HG03457 (cell line): ENCODE measurements around the gene UBALD2.
"Not testable (repeated sequence)": the region's sequence is repeated elsewhere in the genome, so short reads cannot be mapped to it uniquely, and the experiment has no call there.

ENCODE experiments used
- ATAC-seq: cut with Tn5 transposase; IDR thresholded peaks from one replicate; pipeline ENCODE4 v1.9.1; 2021; ENCODE audit warnings: moderate number of reproducible peaks; ENCODE audit not compliant: unreplicated experiment

UBALD2 gene

GRCh38 chr17:76264755-76265623 lies at the start of gene UBALD2:
UBALD2 (plus strand) TSS chr17:76265348; CDS start chr17:76265506, 158 bp downstream.
- peak; percentile 66 for ATAC-seq

GRCh38 chr17:76217081-76217480 lies 48.1 kb upstream of the UBALD2 start:
- no peak for ATAC-seq

- no peak for ATAC-seq
Measured at GRCh38 chr17:76219670-76220383, 45.3 kb upstream of the UBALD2 start.

- no peak for ATAC-seq
Measured at GRCh38 chr17:76223802-76224201, 41.3 kb upstream of the UBALD2 start.

GRCh38 chr17:76225373-76226086 lies 39.6 kb upstream of the UBALD2 start:
- not testable (repeated sequence) for ATAC-seq

GRCh38 chr17:76226749-76227148 lies 38.4 kb upstream of the UBALD2 start:
- ATAC-seq, result not testable (repeated sequence)

GRCh38 chr17:76232342-76232741 lies 32.8 kb upstream of the UBALD2 start:
- no peak for ATAC-seq

- ATAC-seq, result no peak
Measured at GRCh38 chr17:76233588-76234353, 31.4 kb upstream of the UBALD2 start.

GRCh38 chr17:76234354-76234679 lies 30.8 kb upstream of the UBALD2 start:
- no peak for ATAC-seq

GRCh38 chr17:76235883-76236282 lies 29.3 kb upstream of the UBALD2 start:
- ATAC-seq, result no peak

GRCh38 chr17:76236603-76237002 lies 28.5 kb upstream of the UBALD2 start:
- ATAC-seq, result no peak

GRCh38 chr17:76237859-76238313 lies 27.3 kb upstream of the UBALD2 start:
- no peak for ATAC-seq

GRCh38 chr17:76238847-76239537 lies 26.2 kb upstream of the UBALD2 start:
- ATAC-seq, result no peak

- no peak for ATAC-seq
Measured at GRCh38 chr17:76239538-76240274, 25.4 kb upstream of the UBALD2 start.

GRCh38 chr17:76240461-76241203 lies 24.5 kb upstream of the UBALD2 start, which contains the start of gene RNF157:
RNF157 (minus strand) TSS chr17:76240493; CDS start chr17:76240240, 253 bp downstream.
- no peak for ATAC-seq

- no peak for ATAC-seq
Measured at GRCh38 chr17:76241204-76241538, 24.0 kb upstream of the UBALD2 start.

GRCh38 chr17:76241691-76242255 lies 23.4 kb upstream of the UBALD2 start:
- no peak for ATAC-seq
